GM18870 (cell line): Measurements from ENCODE around the gene THBS4.

ENCODE experiments used
- ATAC-seq: cut with Tn5 transposase; IDR thresholded peaks from one replicate; pipeline ENCODE4 v1.9.1; 2021; ENCODE audit warnings: moderate library complexity; ENCODE audit not compliant: unreplicated experiment

The THBS4 gene

DNA sequence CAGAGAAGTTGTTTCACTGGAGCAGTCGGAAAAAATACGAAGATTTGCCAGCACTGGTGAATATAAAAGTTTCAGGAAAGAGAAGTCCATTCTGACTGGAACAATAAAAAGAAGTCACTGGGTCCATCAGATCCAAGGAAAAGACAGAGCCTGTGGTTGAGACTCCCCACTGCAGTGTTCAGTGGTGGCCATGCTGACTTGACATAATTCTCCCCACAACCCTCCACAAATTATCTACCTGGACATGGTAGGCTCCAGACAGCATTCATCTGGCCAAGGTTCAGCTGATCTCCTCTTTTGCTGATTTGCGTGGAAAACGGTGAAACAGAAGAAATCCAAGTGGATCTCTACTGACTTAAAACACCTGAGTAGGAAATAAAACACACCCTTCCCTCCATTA is 8.0 kb downstream of the THBS4 start:
- no peak for ATAC-seq

DNA sequence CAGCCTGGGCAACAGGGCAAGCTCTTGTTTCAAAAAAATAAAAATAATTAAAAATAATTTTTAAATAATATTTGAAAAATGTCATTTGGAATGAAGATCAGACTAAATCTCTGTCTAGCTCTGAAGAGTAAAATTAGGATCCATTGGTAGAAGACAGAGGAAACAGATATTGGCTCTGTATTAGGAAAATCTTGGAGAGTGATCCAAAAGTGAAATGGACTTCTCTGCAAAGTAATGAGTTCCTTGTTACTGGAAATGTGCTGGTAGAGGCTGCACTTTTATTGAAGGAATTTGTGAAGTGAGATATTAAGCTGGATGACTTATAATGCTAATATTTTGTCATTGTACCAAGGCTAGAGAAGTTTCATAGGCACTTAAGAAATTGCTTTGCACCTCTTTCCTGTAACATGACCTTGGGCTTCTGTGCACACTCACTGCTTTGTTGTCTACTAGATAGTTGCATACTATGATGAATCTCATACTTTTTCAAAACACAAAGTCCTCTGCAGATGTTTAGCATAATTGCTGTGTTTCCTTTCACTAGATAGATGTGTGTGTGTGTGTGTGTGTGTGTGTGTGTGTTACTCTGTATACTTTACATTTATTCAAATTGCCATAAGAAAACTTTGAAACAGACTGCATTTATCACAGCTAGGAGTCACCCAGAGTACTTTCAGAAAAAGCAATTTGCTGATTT is 13.1 kb downstream of the THBS4 start:
- ATAC-seq = no peak

DNA sequence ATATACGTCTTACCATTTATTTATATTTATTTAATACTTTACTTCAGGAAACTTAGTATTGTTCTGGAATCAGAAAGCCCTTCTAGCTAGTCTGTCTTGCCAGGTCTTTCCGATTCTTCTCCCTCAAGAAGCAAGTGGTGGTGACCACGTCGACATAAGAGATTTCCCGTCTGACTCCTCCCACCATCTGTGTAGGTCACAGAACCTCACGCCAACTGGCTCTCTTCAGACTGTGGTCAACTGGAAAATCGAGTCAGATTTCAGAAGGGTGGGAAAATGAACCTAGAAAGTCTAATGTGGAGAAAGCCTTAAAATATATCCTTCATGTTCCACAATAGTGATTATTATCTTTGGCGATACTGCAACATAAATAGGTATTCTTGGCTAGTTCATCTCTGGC is 17.3 kb downstream of the THBS4 start:
- no peak for ATAC-seq

DNA sequence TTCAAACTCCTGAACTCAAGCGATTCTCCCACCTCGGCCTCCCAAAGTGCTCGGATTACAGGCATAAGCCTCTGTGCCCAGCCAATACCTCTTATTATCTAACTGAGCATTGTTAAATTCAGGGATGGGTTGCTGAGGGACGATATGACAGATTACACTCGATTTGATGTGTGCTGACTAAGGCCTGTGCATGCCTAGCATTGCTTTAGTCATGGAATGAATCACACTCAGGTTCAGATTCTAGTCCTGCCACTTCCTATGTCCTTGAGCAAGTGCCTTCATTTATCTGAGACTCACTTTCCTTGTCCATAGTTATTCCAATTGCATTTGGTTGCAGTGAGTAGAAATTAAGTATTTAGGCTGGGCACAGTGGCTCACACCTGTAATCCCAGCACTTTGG is 19.5 kb downstream of the THBS4 start:
- no peak for ATAC-seq

DNA sequence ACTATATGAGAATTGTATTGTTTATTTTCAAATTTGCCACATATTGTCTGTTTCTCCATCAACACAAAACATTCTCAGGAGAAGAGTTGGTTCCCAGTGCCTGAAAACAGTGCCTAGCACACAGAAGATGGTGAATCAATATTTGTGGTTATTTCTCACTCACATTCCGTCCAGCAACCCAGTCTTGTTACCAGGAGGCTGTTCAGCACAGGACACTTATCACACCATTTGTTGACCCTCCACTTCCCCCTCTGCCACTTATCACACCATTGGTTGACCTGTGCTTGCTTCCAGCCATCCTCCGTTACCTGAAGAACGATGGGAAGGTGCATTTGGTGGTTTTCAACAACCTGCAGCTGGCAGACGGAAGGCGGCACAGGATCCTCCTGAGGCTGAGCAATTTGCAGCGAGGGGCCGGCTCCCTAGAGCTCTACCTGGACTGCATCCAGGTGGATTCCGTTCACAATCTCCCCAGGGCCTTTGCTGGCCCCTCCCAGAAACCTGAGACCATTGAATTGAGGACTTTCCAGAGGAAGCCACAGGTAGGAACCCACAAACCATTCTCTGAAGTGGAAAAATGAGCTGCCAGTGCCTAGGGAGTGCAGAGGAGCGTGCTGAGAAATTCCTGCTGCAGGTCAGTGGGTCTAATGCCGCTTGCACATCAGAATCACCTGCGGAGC is 20.5 kb downstream of the THBS4 start:
- ATAC-seq = no peak

DNA sequence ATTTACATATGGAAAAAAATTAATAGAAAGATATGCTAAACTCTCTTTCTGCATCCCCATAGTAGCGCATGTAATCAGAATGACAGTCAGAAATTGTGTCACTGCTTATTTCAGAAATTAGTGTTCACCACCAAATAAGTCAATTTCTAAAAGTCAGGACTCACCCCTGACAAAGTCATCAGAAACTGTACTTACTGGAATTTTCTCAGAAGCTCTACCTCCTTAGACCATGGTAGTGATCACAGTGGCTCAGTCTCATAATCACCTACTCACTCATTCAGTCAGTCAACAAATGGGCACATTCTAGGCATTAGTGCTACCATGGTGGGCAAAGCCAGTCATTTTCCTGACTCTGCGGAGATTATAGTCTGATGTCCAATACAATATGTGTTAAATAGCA is 22.0 kb downstream of the THBS4 start:
- ATAC-seq = no peak

DNA sequence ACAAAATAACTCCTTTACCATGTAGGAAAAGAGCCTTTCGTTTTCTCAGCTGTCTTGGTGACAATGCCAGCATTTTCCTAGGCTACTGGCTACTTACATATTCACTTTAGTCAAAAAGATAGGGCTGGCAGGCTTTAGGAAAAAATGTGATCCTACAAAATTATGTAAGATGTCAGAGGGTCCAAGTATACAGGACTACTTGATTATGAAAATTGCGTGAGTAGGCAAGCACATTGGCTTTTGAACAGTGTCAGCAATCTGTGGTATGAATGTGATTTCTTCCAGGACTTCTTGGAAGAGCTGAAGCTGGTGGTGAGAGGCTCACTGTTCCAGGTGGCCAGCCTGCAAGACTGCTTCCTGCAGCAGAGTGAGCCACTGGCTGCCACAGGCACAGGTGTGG is 22.8 kb downstream of the THBS4 start:
- ATAC-seq = no peak

DNA sequence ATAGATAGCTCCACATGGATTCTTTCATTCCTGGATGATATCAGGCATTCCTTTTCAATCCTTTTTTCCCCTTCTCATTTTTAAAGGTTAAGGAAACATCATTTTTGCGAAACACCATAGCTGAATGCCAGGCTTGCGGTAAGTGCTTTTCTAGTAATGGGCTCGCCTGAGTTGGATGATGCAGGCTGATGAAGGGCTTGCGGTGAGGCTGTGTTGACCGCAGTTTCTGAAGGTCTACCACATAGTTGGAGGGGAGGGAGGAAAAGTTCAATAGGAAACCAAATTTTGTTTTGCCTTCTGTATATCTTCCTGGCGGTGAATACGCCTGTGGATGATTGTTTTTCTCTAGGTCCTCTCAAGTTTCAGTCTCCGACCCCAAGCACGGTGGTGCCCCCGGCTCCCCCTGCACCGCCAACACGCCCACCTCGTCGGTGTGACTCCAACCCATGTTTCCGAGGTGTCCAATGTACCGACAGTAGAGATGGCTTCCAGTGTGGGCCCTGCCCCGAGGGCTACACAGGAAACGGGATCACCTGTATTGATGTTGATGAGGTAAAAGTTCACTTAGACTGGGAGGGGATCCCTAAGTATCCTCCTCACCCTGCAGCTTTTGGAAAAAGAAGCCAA is 24.3 kb downstream of the THBS4 start:
- no peak for ATAC-seq

DNA sequence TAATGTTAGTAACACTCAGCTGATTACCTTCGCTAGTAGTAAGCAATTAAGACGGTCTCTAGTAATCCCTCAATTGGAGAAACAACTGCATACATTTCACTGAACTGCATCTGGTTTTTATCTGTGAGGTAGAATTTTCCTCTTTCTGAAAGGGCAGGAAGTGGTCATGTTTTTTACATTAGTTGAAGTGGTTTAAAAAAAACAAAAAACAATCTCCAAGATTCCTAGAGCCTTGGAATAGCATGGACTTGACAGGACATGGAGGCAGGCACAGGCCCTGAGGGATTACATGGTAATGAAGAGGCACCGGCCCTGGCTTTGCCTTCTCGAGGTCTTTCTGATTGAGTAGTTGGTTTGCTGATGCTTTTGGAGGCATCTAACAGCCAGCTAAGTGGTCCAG is 25.8 kb downstream of the THBS4 start:
- ATAC-seq = no peak

DNA sequence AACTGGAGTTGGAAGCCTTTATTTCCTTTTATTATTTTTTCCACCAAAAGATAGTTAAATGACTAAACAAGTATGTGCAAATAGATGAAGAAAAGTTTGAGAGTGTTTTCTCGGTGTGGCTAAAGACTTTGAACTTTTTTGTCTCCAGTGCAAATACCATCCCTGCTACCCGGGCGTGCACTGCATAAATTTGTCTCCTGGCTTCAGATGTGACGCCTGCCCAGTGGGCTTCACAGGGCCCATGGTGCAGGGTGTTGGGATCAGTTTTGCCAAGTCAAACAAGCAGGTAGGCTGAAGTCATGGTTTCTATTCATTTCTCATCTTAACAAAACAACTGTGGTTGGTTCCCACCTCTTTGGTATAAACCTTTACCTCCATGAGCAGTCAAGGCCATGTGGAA is 26.4 kb downstream of the THBS4 start:
- no peak for ATAC-seq

DNA sequence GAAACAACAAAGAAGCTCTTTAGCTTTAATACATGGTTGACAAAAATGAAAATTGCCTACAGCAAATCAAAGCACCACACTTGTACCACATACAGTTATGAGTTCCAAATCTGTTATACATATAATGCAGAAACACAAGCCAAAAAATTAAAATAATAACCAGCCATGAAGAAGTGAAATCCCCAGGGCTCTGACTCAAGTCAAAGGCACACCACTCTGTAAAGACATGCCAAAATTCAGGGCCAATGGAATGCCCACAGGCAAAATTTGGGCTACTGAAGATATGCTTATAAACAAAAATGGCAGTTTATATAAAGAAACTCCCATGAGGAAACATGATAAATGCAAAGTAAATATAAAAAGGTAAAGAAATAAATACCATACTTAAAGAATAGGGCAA is 29.0 kb downstream of the THBS4 start:
- no peak for ATAC-seq

DNA sequence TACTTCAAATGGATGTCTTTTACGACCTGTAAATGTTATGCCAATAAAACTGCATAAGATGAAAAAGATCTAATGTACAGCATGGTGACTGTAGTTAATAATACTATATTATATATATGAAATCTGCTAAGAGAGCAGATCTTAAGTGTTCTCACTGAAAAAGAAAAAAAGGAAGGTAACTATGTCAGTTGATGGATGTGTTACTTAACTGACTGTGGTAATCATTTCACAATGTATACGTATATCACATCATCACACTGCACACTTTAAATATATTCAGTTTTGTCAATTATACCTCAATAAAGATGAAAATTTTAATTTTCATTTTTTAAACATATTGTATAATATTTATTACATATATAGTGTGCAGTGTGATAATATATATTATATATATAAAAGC is 31.9 kb downstream of the THBS4 start:
- ATAC-seq = no peak

DNA sequence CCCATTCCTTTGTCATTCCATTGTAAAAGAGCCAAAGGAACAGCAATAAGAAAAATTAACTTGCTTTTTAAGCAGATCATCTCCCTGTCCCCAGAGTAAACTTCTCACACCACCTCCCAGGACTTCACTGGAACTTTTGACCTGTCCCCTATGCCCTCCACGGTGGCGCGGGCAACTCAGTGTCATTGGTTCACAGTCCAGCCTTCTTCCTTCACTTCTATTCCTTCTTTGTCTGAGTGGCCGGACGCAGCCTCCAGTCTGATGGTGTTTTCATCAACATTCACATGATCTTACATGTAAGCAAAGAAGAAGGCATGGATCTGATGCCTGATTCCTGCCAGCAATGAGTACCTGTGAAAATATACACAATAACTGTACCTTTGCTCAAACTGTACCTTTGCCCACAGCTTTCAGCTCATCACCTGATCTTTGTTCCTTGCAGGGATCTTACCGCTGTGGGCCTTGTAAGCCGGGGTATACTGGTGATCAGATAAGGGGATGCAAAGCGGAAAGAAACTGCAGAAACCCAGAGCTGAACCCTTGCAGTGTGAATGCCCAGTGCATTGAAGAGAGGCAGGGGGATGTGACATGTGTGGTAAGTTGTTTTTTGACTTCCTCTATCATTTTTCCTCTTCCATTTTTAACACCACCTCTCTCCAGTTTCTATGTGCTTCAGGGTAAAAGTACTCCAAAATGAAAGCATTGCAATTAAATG is 32.5 kb downstream of the THBS4 start:
- ATAC-seq = no peak

DNA sequence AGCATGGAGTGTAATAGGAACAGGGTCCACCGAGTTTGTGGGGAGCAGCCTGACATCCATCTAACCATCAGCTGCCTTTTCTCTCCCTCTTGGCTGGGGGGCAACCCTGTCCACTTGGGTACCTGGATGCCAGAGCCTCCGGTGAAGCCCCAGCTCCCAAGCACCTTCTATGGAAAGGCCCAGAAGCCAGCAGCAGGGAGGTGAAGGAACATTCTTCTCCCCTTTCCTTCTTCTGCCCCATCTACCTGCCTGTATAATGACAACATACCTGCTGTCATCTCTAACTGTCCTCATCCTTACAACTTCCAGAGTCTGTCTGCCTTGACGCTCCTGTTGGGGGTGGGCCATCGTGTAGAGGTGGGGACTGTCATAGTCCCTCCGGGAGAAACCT is 33.1 kb downstream of the THBS4 start:
- no peak for ATAC-seq

DNA sequence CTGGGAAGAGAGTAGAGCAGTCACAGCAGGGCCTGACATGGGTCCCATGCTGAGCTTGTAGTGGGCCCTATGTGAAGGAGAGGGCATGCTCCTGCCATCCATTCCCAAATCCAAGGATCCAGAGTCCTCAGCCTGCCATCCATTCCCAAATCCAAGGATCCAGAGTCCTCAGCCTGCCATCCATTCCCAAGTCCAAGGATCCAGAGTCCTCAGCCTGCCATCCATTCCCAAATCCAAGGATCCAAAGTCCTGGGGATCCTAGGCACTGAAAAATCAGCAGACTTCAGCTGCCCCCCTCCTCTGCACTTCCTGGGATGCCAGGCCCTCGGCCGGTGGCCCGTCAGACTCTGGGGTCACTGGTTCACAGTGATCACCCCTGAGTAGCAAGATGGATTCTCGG is 33.6 kb downstream of the THBS4 start:
- ATAC-seq = no peak

DNA sequence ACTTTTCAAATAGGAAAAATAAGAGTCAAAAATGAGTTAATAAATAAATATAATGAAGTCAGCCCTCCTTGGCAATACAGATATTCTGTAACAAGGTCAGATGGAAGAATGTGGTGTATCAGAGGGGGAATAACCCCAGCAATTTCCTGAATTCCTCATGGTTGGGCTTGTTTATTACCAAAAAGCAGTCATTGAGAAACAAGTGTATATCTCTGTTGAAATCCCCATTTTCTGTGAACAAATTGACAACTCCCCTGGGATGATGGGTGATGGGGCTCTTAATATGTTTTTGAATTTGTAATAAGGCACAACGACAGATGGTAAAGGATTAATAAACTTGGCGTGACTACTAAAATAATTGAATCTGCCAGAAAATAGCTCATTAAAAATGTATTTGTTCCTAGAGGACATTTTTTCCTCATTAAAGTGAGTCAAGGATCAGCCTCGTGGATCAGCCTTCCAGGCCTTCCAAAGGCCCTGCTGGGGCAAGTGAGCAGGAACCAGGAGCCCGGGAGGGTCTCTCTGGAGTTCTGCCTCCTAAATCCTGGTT is 34.2 kb downstream of the THBS4 start:
- no peak for ATAC-seq

DNA sequence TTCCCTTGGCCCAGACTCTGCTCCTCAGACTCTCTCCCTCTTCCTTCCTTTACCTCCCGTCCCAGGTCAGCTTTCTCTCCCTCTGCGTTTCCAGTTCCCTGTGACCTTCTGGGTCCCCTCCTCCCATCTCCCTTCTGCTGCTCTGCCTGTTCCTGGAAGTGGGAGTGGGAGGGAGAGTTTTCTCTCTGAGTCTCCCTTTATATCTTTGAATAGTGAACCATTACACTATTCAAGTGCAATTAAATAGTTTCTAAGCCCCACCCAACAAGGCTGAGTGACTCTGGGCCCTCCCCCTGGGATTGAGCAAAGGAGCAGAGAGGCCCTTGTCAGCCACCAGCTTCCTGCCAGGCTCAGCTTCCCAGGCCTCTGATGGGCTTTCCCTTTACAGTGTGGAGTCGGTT is 34.8 kb downstream of the THBS4 start:
- ATAC-seq = no peak

DNA sequence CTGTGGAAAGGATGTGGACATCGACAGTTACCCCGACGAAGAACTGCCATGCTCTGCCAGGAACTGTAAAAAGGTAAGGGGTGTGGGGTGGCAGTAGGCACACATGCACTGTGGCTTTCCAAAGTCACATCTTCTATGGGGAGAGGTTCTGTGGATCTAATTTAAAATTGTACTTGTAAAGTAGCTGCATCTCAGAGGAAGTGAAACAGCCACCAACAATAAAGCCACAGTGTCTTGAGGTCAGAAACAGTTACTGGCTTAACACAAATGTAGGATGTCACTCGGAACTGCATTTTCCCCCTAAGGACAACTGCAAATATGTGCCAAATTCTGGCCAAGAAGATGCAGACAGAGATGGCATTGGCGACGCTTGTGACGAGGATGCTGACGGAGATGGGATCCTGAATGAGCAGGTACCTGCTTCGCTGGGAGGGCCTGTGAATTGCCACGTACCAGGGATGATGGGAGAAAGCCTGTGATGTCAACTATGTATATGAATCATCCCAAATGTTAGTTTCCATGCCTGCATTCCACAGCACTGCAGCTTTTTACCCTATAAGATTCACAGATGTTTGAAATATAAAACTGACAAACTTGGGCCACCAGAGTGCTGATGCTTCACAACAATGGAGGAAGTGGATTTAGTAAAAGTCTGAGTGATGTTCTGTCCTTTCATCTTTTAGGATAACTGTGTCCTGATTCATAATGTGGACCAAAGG is 35.3 kb downstream of the THBS4 start:
- no peak for ATAC-seq

DNA sequence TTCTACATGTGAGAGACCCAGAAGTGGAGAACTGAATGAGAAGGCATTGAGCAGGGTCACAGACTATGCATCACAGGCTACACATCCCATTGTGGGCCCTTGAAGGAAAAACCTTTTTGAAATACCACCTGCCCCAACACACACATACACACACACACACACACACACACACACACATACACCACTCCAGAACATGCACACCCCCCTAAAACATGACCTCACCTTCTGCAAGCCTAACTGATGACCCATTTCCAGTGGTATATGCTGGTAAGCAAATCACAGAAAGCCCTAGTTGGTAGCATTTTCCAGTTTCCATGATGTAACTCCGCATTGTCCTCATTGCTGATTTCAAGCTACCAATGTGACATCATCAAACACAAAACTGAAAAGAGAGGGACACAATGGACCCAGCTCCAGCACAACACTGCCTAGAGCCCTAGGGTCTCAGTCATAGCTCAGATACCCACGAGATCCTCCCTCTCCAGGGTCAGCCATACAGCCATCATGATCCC is 36.4 kb downstream of the THBS4 start:
- no peak for ATAC-seq
